LNCAP (cell line): ENCODE results near the gene KMT5C.

ENCODE experiments used
- TF ChIP-seq, protein P1 (sequence below): fragments of 450-650 bp; IDR thresholded peaks from 2 replicates; pipeline ENCODE4 v1.5.1; 2017; ENCODE audit warnings: mild to moderate bottlenecking

KMT5C gene

DNA sequence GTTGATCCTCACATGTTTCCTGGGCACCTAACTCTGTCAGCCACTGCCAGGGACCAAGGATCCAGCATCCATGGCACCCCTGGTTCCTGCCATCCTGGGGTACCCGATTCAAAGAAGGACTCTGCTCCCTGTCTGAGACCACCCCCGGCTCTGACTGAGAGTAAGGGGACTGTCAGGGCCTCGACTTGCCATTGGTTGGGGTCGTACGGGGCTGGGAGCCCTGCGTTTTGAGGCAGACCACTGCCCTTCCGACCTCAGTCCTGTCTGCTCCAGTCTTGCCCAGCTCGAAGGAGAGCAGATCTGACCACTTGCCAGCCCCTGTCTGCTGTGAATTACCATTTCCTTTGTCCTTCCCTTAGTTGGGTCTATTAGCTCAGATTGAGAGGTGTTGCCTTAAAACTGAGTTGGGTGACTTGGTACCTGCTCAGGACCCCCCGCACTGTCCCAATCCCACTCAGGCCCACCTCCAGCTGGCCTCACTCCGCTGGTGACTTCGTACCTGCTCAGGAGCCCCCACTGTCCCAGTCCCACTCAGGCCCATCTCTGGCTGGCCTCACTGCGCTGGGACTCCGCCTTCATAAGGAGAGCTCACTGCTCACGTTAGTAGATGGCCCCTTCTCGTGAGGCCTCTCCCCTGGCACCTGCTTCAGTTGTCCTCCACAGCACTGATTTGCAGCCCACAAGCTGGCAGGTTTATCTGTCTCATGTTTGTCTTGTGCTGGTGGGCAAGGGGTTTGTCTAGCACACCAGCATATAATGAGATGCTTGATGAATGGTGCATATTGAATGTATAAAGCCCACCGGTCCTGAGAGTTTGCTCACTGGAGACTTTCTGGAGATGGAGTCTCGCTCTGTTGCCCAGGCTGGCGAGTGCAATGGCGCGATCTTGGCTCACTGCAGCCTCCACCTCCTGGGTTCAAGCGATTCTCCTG lies 50.0 kb downstream of the KMT5C start:
- TF ChIP-seq, protein P1, sequence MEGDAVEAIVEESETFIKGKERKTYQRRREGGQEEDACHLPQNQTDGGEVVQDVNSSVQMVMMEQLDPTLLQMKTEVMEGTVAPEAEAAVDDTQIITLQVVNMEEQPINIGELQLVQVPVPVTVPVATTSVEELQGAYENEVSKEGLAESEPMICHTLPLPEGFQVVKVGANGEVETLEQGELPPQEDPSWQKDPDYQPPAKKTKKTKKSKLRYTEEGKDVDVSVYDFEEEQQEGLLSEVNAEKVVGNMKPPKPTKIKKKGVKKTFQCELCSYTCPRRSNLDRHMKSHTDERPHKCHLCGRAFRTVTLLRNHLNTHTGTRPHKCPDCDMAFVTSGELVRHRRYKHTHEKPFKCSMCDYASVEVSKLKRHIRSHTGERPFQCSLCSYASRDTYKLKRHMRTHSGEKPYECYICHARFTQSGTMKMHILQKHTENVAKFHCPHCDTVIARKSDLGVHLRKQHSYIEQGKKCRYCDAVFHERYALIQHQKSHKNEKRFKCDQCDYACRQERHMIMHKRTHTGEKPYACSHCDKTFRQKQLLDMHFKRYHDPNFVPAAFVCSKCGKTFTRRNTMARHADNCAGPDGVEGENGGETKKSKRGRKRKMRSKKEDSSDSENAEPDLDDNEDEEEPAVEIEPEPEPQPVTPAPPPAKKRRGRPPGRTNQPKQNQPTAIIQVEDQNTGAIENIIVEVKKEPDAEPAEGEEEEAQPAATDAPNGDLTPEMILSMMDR = no peak

DNA sequence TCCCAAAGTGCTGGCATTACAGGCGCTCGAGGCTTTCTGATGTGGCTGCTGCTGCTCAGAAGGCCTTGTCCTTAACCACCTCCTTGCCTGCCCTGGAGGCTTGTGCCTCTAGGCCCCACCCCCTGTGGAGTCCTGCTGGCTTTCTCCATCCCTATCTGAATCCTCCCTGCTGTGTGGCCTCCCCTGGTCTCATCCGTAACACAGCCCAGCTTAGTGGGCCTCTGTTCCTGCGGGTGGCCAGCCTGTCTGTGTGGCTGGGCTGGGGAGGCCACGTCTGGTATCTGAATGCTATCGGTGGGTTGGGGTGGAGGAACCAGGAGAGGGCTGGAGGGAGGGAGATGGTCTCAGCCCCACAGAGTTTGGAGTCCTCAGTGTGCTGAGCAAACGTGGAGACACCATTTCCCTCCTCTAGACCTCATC lies 50.8 kb downstream of the KMT5C start:
- TF ChIP-seq, protein P1 = no peak

DNA sequence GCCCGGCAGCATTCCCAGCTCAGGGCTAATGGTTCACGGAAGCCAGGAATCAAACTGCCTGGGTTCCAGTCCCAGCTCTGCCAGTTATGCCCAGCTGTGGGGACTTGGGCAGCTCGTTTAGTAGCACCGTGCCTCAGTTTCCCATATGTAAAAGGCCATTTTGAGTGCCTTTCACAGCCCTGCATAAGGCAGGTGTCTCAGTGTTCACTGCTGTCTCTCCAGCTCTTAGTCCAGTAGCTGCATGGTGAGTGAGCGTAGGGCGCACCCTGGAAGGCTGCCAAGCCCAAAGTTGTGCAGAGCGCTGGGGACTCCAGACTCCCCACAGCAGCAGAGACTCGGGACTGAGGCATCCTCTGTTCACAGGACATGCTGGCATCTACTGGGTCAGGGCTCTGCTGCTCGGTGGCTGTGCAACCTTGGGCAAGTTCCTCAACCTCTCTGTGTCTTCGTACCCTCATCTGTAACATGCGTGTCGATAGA lies 51.6 kb downstream of the KMT5C start:
- TF ChIP-seq, protein P1 = no peak

DNA sequence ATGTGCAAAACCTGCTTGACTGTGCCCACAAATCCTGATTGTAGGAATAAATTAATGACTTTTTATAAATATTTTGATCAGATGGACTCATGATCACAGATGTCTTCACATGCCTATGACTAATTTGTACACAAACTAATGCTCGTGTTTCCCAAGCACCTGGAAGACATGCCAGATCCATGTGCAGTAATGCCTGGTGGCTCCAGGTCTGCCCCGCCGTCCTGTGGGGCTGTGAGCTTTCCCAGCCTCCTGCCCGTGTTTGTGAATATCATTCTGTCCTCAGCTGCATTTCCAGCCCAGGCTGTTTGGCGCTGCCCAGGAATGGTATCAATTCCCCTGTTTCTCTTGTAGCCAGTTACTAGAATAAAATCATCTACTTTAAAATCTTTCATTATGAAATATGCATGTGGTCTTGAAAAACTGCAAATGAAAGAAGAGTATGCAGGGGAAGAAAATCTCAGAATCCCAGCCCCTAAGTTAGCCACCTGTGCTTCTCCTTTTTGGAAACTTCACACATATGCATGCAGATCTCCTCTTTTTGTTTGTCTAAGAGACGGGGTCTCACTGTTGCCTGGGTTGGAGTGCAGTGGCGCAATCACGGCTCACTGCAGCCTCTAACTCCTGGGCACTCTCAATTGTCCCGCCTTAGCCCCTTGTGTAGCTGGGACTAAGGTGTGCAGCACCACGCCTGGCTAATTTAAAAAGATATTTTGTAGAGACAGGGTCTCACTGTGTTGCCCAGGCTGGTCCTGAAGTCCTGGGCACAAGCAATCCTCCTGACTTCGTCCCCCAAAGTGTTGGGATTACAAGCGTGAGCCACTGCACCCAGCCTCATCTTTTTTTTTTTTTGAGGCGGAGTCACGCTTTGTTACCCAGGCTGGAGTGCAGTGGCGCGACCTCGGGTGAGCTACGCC lies 52.3 kb downstream of the KMT5C start:
- TF ChIP-seq, protein P1 = no peak

DNA sequence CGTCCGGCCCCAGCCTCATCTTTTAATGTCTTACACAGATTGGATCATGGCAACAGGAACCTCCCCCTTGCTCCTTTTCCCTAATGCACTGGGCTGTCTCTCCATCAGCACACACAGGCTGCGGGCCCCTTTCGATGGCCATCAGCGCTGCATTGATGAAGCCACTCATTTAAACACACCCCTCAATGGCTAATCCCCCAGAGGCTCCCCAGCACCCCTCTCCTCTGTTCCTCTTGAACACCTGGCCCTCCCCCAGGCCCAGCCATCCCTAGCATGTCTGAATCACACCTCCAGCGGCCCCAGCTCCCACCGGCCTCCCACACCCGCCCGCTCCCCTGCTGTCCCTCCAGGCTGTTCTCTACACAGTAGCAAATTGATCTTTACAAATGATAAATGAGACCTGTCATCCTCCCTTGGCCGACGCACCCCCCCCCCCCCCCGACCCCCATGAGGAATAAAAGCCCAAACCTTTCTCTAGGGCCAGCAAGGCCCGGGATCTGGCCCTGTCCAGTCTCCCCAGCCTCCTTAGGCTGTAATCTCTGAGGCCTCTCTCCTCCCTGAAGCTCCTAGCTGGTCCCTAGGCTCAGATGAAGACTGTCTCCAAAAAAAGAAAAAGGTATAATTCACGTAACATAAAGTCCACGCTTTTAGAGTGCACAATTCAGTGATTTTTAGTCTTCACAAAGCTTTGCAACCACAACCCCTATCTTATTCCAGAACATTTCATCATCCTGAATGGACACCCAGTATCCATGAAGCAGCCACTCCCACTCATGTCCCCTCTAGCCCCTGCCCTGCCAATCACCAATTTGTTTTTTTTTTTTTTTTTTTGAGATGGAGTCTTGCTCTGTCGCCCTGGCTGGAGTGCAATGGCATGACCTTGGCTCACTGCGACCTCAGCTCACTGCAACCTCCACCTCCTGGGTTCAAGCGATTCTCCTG lies 53.4 kb downstream of the KMT5C start:
- TF ChIP-seq, protein P1 = no peak
